Stimulated activated naive CD4-positive, alpha-beta T cell treated with Interleukin-2 at 50 U/mL for 16 hours (primary cell): ENCODE results near the gene PRB3.

Experiments
- DNase-seq: peaks from one replicate; lab custom pipeline; 2025; lab: John Stamatoyannopoulos, UW

The PRB3 gene

GRCh38 chr12:11269607-11270006 lies at the start of gene PRB3:
PRB3 (minus strand) TSS chr12:11269707; CDS start chr12:11269669, 38 bp downstream.
- DNase-seq, result no peak

GRCh38 chr12:11310336-11310735 lies 40.8 kb upstream of the PRB3 start, which contains the start of gene PRB4:
PRB4 (minus strand) TSS chr12:11310436; CDS start chr12:11310398, 38 bp downstream.
- no peak for DNase-seq

- no peak for DNase-seq
Observed at GRCh38 chr12:11307143-11307542, 37.6 kb upstream of the PRB3 start.

DNA sequence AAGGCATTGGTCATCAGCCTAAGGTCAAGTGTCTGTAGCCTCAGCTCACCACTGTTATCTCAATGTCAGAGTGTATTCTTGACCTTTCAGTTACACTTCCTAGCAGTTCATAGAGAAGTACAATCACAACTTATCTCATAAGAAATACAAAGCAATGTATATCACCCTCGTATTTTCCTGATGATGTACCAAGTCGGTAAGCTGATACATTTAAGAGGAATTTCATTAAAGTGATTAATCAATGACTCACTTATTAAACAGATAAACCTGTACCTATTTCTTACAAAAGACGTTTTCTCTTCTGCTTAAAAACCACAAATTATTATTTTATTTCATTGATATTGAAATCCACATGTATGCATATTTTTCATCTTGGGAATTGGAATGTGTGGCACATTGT lies 3.9 kb upstream of the PRB3 start:
- DNase-seq, result no peak

GRCh38 chr12:11264501-11264900 lies 5.0 kb downstream of the PRB3 start:
- DNase-seq, result no peak

GRCh38 chr12:11246489-11246888 lies 23.0 kb downstream of the PRB3 start:
- DNase-seq, result no peak

GRCh38 chr12:11242656-11243055 lies 26.9 kb downstream of the PRB3 start:
- DNase-seq, result no peak

GRCh38 chr12:11240348-11240930 lies 29.1 kb downstream of the PRB3 start:
- DNase-seq, result no peak

DNA sequence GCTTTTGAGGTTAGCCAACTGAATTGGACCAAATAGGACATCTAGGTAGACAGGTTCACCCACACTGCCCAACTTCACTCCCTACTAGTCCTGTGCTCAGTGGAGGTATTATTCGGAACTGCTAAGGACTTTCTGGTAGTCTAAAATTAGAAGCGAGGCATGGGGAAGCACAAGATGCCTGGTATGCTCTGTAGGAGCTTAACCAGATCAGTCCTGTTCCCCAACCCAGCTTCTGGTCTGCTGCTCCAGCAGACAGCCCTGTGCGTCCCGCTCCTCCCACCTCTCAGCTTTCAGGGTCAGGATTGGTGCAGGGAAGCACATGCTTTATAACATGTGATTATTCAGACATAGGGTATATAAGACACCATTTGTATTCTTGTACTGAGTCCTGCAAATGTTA lies 31.2 kb downstream of the PRB3 start:
- no peak for DNase-seq

- no peak for DNase-seq
Observed at GRCh38 chr12:11233532-11233931, 36.0 kb downstream of the PRB3 start.

- DNase-seq, result no peak
Observed at GRCh38 chr12:11228296-11228879, 41.1 kb downstream of the PRB3 start.

DNA sequence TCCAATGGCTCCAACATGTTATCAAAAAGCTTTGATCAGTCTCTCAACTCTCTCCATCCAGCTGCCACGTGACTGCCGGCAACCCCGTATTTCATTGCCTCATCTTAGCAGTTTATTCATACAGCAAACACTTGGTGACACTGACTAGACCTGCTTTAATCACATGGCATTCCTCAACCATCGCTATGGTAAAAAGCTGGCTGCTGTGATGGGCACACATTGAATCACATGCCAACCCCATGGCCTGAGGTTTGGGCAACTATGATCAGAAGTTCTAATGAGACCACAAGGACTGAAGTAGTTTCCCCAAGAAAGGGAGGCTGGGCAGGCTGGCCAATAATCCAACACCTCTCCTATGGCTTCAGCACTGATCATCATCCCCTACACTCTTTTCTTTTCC lies 42.1 kb downstream of the PRB3 start:
- no peak for DNase-seq
